ENCODE data around the gene TGIF1. TPM values are rescaled to one million over a fixed set of nuclear protein-coding genes. Genes with fewer than 3 reads are reported as not detected.
"Not testable (repeated sequence)": the region's sequence is repeated elsewhere in the genome, so short reads cannot be mapped to it uniquely, and the experiment has no call there.

Gene TGIF1
- total RNA-seq, 1 donor from 2014 or later = 8.1 TPM

DNA sequence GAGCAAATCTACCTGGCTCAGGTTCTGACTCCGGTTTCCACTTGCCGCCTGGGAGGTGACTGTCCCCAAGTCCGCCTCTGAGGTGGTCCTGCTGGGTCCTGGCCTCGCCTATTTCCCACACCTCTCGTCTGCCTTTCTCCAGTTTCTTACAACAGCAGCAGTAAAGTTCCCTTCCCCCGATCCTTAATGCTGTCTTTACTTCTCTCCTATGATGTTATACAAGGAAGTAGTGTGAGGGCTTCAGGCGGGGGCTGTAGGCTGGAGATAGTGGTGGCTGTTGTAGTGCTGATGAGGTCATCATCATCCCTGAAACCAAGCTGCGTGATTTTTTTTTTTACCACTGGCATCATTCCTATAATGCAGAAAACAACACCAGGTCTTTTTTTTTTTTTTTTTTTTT is 18.9 kb downstream of the TGIF1 start:
- intact Hi-C loops (cut with micrococcal nuclease) = loop anchor here (5.0 kb wide), 1 partner anchor 118 kb away; no protein-coding TSS in a partner anchor
- no peak overlapping the region for H3K4me3 ChIP-seq
- TF ChIP-seq, protein P1, sequence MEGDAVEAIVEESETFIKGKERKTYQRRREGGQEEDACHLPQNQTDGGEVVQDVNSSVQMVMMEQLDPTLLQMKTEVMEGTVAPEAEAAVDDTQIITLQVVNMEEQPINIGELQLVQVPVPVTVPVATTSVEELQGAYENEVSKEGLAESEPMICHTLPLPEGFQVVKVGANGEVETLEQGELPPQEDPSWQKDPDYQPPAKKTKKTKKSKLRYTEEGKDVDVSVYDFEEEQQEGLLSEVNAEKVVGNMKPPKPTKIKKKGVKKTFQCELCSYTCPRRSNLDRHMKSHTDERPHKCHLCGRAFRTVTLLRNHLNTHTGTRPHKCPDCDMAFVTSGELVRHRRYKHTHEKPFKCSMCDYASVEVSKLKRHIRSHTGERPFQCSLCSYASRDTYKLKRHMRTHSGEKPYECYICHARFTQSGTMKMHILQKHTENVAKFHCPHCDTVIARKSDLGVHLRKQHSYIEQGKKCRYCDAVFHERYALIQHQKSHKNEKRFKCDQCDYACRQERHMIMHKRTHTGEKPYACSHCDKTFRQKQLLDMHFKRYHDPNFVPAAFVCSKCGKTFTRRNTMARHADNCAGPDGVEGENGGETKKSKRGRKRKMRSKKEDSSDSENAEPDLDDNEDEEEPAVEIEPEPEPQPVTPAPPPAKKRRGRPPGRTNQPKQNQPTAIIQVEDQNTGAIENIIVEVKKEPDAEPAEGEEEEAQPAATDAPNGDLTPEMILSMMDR (IDR thresholded peaks at IDR 0.05; ENCODE audit: borderline replicate concordance) = no peak
- H3K27me3 ChIP-seq (ENCODE audit: low read depth) = no peaks in the 10 kb centered on the region
- H3K36me3 ChIP-seq = no peaks in the 10 kb centered on the region
- peaks cover 2% of the 10 kb centered on the region for H3K9me3 ChIP-seq (replicated peaks)
- no peak overlapping the region for H3K27ac ChIP-seq (replicated peaks)
- DNase-seq = no peak
- H3K4me1 ChIP-seq = peaks cover 14% of the 10 kb centered on the region

DNA sequence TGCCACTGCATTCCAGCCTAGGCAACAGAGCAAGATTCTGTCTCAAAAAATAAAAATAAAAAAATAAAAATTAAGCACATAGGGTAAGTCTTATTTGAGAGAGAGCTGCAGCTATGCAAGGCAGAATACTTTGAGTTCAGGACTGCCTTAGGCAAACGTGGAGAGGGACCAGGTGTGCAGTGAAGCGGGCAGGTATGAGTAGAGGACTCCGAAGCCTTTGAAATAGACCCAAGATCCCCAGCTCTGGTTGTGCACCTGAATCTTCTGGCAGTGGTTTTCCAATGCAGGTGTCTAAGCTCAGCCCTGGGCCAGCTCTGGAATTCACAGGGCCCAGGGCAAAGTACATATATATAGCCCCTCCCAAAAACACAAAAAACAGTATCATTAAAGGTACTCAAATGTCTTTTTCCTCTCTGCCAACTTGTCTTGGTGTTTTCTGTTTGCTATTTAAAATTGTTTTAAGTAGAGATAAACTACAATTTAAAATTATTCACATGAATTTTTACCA is 21.2 kb downstream of the TGIF1 start:
- intact Hi-C loops (cut with micrococcal nuclease) = no loop called here
- Histone ChIP-seq H3K27ac (replicated peaks) (no peak overlapping the region), H3K4me3 (no peak overlapping the region), H3K9me3 (replicated peaks) (peaks cover 11% of the 10 kb centered on the region), H3K4me1 (peaks cover 9% of the 10 kb centered on the region), H3K27me3 (ENCODE audit: low read depth) (no peaks in the 10 kb centered on the region), H3K36me3 (no peaks in the 10 kb centered on the region)
- DNase-seq = no peak
- TF ChIP-seq, protein P1 (IDR thresholded peaks at IDR 0.05; ENCODE audit: borderline replicate concordance) = no peak

DNA sequence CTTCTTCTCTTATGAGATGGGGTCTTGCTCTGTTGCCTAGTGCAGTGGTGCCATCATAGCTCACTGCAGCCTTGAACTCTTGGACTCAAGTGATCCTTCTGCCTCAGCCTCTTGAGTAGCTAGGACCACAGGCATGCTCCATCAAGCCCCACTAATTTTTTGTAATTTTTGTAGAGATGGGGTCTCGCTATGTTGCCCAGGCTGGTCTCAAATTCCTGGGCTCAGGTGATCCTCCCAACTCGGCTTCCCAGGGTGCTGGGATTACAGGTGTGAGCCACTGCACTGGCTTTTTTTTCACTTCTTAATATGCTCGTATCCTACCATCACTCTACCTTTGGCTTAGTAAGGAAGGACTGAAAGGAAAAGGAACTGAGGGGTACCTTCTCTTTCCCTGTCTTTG is 22.1 kb downstream of the TGIF1 start:
- H3K9me3 ChIP-seq (replicated peaks) = peaks cover 11% of the 10 kb centered on the region
- H3K4me1 ChIP-seq; H3K4me3 ChIP-seq; intact Hi-C loops (cut with micrococcal nuclease); H3K27me3 ChIP-seq (ENCODE audit: low read depth); DNase-seq; H3K27ac ChIP-seq (replicated peaks); H3K36me3 ChIP-seq: not testable (repeated sequence)

DNA sequence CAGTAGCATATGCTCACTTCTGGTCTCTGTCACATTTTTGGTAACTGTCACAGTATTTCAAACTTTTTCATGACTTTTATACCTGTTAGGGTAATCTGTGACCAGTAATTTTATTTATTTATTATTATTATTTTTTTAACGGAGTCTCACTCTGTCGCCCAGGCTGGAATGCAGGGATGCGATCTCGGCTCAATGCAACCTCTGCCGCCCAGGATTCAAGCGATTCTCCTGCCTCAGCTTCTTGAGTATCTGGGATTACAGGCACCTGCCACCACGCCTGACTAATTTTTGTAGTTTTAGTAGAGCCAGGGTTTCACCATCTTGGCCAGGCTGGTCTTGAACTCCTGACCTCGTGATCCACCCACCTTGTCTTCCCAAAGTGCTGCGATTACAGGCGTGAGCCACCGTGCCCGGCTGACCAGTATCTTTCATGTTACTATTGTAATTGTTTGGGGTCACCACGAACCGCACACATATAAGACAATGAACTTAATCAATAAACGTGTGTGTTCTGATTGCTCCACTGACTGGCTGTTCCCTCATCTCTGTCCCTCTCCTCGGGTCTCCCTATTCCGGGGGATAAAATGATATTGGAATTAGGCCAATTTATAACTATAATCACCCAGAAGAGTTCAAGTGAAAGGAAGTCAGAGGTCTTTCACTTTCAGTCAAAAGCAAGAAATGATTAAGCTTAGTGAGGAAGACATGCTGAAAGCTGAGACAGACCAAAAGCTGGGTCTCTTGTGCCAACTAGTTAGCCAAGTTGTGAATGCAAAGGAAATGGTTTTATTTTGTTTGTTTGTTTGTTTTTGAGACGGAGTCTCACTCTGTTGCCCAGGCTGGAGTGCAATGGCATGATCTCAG is 22.9 kb downstream of the TGIF1 start:
- no peak overlapping the region for H3K4me3 ChIP-seq
- no peaks in the 10 kb centered on the region for H3K27me3 ChIP-seq (ENCODE audit: low read depth)
- intact Hi-C loops (cut with micrococcal nuclease) = no loop called here
- H3K4me1 ChIP-seq = no peaks in the 10 kb centered on the region
- DNase-seq = no peak
- H3K36me3 ChIP-seq = no peaks in the 10 kb centered on the region
- TF ChIP-seq, protein P1 (IDR thresholded peaks at IDR 0.05; ENCODE audit: borderline replicate concordance) = no peak
- H3K9me3 ChIP-seq (replicated peaks) = peaks cover 11% of the 10 kb centered on the region
- no peak overlapping the region for H3K27ac ChIP-seq (replicated peaks)

DNA sequence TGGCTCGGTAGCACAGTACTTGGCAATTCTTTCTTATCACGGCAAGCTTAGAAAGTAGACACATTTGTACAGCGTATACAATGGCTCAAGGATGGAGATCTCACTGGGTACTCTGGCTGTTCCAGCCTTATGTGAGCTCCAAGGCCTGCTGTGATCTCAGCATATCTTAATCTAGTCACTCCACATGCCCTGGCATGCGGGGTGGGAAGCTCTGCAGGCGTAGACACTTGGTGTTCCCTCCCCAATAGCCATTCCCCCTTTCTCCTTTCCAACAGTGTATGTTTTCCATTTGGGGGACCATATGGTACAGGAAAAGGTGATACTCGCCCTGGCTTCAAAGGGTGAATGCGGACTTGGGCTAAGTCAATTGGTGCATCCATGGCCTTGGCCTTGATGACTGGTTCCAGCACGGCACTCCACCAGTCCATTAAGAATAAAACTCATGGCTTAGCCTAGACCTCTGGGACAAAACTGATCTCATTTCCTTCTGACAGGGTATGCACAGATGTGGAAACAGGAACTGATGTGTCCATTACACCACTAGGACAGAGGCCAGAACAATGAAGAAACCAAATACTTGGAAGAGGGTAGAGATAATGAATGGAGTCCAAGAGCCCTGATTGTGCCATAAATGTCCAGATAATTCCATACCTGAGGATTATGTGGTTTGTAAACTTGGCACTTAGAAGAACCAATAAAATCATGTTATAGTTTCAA is 28.4 kb downstream of the TGIF1 start:
- intact Hi-C loops (cut with micrococcal nuclease) = no loop called here
- Histone ChIP-seq H3K4me1 (no peaks in the 10 kb centered on the region), H3K27me3 (ENCODE audit: low read depth) (no peaks in the 10 kb centered on the region), H3K27ac (replicated peaks) (no peak overlapping the region), H3K36me3 (no peaks in the 10 kb centered on the region), H3K9me3 (replicated peaks) (peaks cover 11% of the 10 kb centered on the region), H3K4me3 (no peak overlapping the region)
- TF ChIP-seq, protein P1 (IDR thresholded peaks at IDR 0.05; ENCODE audit: borderline replicate concordance) = no peak
- DNase-seq = no peak

Data from left ventricle myocardium inferior (tissue), 1 donor.